Uterus (tissue), 2 donors: ENCODE results near the gene GCNT2.

ENCODE experiments used
- CTCF ChIP-seq, 4 experiments: fragments of 200-600 bp in 2 of 4; fragments of 450-650 bp in 2 of 4; sonication (generic) in 2 of 4; IDR thresholded peaks; one replicate each; pipeline ENCODE4 v1.5.1; 2016 to 2019; ENCODE audit warnings: antibody characterized with exemption in 4 of 4, mild to moderate bottlenecking in 2 of 4, moderate library complexity in 1 of 4
- POLR2A ChIP-seq, 2 donors: fragments of 450-650 bp; IDR thresholded peaks; one replicate each; pipeline ENCODE4 v1.6.1; 2016; ENCODE audit warnings: antibody characterized with exemption in 2 of 2, mild to moderate bottlenecking in 1 of 2, moderate library complexity in 1 of 2

DNA sequence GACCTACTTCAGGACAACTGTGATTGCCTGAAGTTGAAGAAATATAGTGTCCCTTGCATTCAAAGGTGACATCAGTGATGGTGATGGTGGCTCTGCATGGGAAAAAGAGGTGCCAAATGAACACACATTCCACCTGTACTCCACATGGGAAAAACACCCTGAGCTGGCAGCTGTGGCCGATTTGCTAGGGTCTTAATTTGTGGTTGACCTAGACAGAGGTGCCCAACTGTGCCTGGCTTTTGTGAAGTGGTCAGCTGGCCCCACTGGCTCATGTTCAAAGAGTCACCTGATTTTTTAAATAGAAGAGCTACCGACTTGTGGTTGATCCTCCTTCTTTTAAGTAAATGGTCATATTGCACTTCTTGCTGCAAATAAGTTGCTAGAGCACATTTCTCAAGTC, 7.6 kb upstream of the GCNT2 start:
- no peak for TF ChIP-seq CTCF (IDR thresholded peaks at IDR 0.05)
- TF ChIP-seq POLR2A (IDR thresholded peaks at IDR 0.05): no peak
